Measurements from ENCODE around the gene COBL. TPM values are rescaled to one million over a fixed set of nuclear protein-coding genes. Genes with fewer than 3 reads are reported as not detected.

Gene COBL
- total and polyA plus RNA-seq, 2 of the 8 experiments (the other 6 are each of a cell fraction or from before 2014, with no cell fraction given): 13.8 to 40.4 TPM

DNA sequence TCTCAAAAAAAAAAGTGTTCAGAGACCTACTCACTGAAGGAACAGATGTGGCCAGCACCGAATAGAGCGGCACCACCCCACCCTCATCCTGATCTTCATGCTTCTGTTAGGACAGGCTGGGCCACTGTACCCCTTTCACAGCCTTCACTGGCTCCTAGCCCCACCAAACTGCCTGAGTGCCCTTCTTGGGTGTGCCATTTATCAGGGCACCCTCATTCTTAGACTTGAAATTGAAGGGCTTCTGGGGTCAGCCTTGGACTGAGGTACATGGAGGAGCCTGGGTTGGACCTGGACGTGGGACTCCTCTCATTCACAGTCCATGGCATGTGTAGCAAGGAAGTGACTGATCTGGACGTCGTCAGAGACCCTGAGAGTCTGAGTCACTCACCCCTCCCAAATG lies 190.3 kb downstream of the COBL start:
- Histone ChIP-seq H3K36me3 (ENCODE audit: control insufficient read depth in 2 of 4, insufficient read depth in 4 of 4, low read length in 3 of 4) (no peaks in the 10 kb centered on the region; a peak in 1 of 8 replicates), H3K79me1 (ENCODE audit: low read depth, low read length) (no peaks in the 10 kb centered on the region; the same call in 1 of the 2 replicates), H4K20me1 (replicated peaks in 1 of 2; ENCODE audit: control insufficient read depth in 1 of 2, insufficient read depth in 2 of 2, low read length in 2 of 2) (no peaks in the 10 kb centered on the region), H2AK5ac (ENCODE audit: low read depth, low read length) (no peak overlapping the region), H2BK15ac (ENCODE audit: low read length) (no peak overlapping the region), H3K79me2 (ENCODE audit: control insufficient read depth in 1 of 2, insufficient read depth in 2 of 2, low read length in 2 of 2) (no peaks in the 10 kb centered on the region), H3K9ac (replicated peaks in 1 of 4; ENCODE audit: extremely low read depth in 1 of 4, low read depth in 3 of 4, low read length in 3 of 4) (no peak overlapping the region), H2BK120ac (replicated peaks; ENCODE audit: low read depth, low read length) (no peak overlapping the region), H3K23me2 (ENCODE audit: low read depth, low read length) (no peaks in the 10 kb centered on the region), H3K56ac (replicated peaks; ENCODE audit: insufficient read length, low read depth, low read length) (no peak overlapping the region), H3K27ac (ENCODE audit: low read depth, low read length) (no peak overlapping the region), H3K4ac (replicated peaks; ENCODE audit: insufficient read length, low read depth, low read length) (no peak overlapping the region), H3K27me3 (replicated peaks in 1 of 4; ENCODE audit: control insufficient read depth in 3 of 4, extremely low read depth in 1 of 4, insufficient read depth in 3 of 4, low read length in 3 of 4) (no peaks in the 10 kb centered on the region), H3K4me3 (ENCODE audit: extremely low read depth in 1 of 4, insufficient read depth in 2 of 4, low read depth in 3 of 4, low read length in 4 of 4) (no peak overlapping the region), H2BK5ac (ENCODE audit: low read depth, low read length) (no peak overlapping the region), H3K23ac (ENCODE audit: insufficient read length) (no peak overlapping the region), H3K4me2 (ENCODE audit: insufficient read depth in 1 of 2, low read depth in 2 of 2, low read length in 2 of 2) (no peak overlapping the region), H3K4me1 (replicated peaks in 1 of 4; ENCODE audit: control insufficient read depth in 3 of 4, insufficient read depth in 4 of 4, low read length in 3 of 4) (no peaks in the 10 kb centered on the region), H2AFZ (ENCODE audit: low read length) (no peak overlapping the region), H4K8ac (ENCODE audit: extremely low read depth, insufficient read depth, low read length) (no peak overlapping the region), H3K9me3 (ENCODE audit: insufficient read depth in 2 of 2, low read depth in 1 of 2, low read length in 1 of 2) (no peaks in the 10 kb centered on the region), H4K91ac (replicated peaks; ENCODE audit: insufficient read length, low read length) (no peak overlapping the region), H2BK12ac (ENCODE audit: low read depth, low read length) (no peak overlapping the region), H3K14ac (ENCODE audit: insufficient read length) (no peak overlapping the region), H2BK20ac (ENCODE audit: low read length) (no peak overlapping the region), H3K18ac (ENCODE audit: extremely low read depth, low read length) (no peak overlapping the region), H4K5ac (ENCODE audit: insufficient read length, low read depth, low read length) (no peak overlapping the region)
- no peak for FAIRE-seq
- WGBS, 2 experiments (ENCODE audit: extremely low coverage in 1 of 2, insufficient coverage in 1 of 2, insufficient read length in 1 of 2, insufficient replicate concordance in 2 of 2, low coverage in 1 of 2, low lambda C conversion rate in 2 of 2, missing lambda C conversion rate in 1 of 2): 86% methylated on average over 5 of the region's 5 CpGs; no CpG with 5 or more reads in 1 of the 2 experiments
- ChIA-PET POLR2A (ENCODE audit: partially characterized antibody) (no interaction called here), CTCF (ENCODE audit: partially characterized antibody) (interaction anchor here (1.2 kb wide), 1 partner anchor 126 kb away, joined by 3 read pairs; no protein-coding TSS in a partner anchor)
- TF ChIP-seq CBX5 (IDR thresholded peaks at IDR 0.05; ENCODE audit: low read depth, low read length): no peak
- peak in 1 of 2 experiments; percentile 8 for DNase-seq (ENCODE audit: low read depth in 1 of 2, low spot score in 2 of 2)
